ENCODE measurements around the gene CRY2. TPM values are rescaled to one million over a fixed set of nuclear protein-coding genes. Genes with fewer than 3 reads are reported as not detected.

The CRY2 gene
- total and polyA plus RNA-seq, 2 of the 13 experiments (the other 11 are each of a cell fraction or from before 2014, with no cell fraction given) = 10.1 to 12.2 TPM

DNA sequence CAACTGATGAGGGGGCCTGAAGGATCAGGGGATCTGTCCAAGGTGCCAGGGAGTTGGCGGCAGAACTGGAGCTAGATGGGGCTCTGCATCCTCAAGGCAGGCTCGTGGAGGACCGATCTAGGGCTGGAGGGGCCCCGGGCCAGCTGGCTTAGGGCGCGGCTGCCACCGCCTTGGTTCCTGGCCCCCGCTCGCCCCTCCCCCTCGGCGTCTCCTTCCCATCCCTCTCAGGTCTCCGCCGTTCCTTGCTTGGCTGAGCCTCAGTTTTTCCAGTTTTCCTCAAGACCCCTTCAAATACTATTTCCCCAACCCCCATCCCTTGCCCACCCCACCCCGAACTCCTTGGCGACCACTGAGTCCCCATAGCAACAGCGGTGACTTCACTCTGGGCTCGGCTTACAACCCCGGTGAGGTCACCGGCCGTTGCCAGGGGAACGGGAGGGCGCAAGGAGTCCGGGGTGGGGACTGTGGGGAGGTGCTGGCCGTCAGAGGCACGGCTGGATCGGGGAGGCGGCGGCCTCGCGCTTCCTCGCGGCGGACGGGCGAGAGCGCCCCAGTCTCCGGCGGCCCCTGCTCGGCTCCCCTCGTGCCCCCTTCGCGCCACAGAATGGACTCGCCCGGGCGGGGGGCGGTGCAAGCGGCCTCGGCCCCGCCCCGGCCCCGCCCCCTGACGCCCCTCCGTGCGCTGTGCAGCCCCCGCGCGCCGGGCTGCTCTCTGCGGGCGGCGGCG, 52.3 kb downstream of the CRY2 start (continued):
- TF ChIP-seq MEIS1 (CRISPR knock-in tag; IDR thresholded peaks at IDR 0.05; ENCODE audit: borderline replicate concordance) (no peak), AGO1 (IDR thresholded peaks at IDR 0.05; ENCODE audit: low read depth, low read length, poor library complexity, severe bottlenecking) (no peak), ZNF451 (CRISPR knock-in tag; IDR thresholded peaks at IDR 0.05) (0 out of 2 replicates have a peak, but pooled peaks have one; percentile 54), ZBTB42 (CRISPR knock-in tag; IDR thresholded peaks at IDR 0.05) (no peak), TCF12 (IDR thresholded peaks at IDR 0.05) (no peak), TCF12 (CRISPR knock-in tag; IDR thresholded peaks at IDR 0.05) (0 out of 2 replicates have a peak, but pooled peaks have one; percentile 46), ZNF24 (IDR thresholded peaks at IDR 0.05) (no peak), TMF1 (CRISPR knock-in tag; IDR thresholded peaks at IDR 0.05; ENCODE audit: low read depth) (no peak), ZNF678 (CRISPR knock-in tag; IDR thresholded peaks at IDR 0.05) (no peak), REPIN1 (CRISPR knock-in tag; IDR thresholded peaks at IDR 0.05; ENCODE audit: borderline replicate concordance, low read depth) (no peak), ARID2 (CRISPR knock-in tag; IDR thresholded peaks at IDR 0.05; ENCODE audit: borderline replicate concordance) (no peak), ZNF747 (CRISPR knock-in tag; IDR thresholded peaks at IDR 0.05; ENCODE audit: borderline replicate concordance) (no peak)
- TF ChIP-seq, protein P1, sequence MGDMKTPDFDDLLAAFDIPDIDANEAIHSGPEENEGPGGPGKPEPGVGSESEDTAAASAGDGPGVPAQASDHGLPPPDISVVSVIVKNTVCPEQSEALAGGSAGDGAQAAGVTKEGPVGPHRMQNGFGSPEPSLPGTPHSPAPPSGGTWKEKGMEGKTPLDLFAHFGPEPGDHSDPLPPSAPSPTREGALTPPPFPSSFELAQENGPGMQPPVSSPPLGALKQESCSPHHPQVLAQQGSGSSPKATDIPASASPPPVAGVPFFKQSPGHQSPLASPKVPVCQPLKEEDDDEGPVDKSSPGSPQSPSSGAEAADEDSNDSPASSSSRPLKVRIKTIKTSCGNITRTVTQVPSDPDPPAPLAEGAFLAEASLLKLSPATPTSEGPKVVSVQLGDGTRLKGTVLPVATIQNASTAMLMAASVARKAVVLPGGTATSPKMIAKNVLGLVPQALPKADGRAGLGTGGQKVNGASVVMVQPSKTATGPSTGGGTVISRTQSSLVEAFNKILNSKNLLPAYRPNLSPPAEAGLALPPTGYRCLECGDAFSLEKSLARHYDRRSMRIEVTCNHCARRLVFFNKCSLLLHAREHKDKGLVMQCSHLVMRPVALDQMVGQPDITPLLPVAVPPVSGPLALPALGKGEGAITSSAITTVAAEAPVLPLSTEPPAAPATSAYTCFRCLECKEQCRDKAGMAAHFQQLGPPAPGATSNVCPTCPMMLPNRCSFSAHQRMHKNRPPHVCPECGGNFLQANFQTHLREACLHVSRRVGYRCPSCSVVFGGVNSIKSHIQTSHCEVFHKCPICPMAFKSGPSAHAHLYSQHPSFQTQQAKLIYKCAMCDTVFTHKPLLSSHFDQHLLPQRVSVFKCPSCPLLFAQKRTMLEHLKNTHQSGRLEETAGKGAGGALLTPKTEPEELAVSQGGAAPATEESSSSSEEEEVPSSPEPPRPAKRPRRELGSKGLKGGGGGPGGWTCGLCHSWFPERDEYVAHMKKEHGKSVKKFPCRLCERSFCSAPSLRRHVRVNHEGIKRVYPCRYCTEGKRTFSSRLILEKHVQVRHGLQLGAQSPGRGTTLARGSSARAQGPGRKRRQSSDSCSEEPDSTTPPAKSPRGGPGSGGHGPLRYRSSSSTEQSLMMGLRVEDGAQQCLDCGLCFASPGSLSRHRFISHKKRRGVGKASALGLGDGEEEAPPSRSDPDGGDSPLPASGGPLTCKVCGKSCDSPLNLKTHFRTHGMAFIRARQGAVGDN (CRISPR knock-in tag; IDR thresholded peaks at IDR 0.05) = peak; percentile 55
- TF ChIP-seq, protein P2, sequence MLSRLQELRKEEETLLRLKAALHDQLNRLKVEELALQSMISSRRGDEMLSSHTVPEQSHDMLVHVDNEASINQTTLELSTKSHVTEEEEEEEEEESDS (CRISPR knock-in tag; IDR thresholded peaks at IDR 0.05; ENCODE audit: borderline replicate concordance) = 0 out of 2 replicates have a peak, but pooled peaks have one; percentile 33
- TF ChIP-seq, protein P3, sequence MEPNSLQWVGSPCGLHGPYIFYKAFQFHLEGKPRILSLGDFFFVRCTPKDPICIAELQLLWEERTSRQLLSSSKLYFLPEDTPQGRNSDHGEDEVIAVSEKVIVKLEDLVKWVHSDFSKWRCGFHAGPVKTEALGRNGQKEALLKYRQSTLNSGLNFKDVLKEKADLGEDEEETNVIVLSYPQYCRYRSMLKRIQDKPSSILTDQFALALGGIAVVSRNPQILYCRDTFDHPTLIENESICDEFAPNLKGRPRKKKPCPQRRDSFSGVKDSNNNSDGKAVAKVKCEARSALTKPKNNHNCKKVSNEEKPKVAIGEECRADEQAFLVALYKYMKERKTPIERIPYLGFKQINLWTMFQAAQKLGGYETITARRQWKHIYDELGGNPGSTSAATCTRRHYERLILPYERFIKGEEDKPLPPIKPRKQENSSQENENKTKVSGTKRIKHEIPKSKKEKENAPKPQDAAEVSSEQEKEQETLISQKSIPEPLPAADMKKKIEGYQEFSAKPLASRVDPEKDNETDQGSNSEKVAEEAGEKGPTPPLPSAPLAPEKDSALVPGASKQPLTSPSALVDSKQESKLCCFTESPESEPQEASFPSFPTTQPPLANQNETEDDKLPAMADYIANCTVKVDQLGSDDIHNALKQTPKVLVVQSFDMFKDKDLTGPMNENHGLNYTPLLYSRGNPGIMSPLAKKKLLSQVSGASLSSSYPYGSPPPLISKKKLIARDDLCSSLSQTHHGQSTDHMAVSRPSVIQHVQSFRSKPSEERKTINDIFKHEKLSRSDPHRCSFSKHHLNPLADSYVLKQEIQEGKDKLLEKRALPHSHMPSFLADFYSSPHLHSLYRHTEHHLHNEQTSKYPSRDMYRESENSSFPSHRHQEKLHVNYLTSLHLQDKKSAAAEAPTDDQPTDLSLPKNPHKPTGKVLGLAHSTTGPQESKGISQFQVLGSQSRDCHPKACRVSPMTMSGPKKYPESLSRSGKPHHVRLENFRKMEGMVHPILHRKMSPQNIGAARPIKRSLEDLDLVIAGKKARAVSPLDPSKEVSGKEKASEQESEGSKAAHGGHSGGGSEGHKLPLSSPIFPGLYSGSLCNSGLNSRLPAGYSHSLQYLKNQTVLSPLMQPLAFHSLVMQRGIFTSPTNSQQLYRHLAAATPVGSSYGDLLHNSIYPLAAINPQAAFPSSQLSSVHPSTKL (CRISPR knock-in tag; IDR thresholded peaks at IDR 0.05) = no peak
- TF ChIP-seq, protein P4, sequence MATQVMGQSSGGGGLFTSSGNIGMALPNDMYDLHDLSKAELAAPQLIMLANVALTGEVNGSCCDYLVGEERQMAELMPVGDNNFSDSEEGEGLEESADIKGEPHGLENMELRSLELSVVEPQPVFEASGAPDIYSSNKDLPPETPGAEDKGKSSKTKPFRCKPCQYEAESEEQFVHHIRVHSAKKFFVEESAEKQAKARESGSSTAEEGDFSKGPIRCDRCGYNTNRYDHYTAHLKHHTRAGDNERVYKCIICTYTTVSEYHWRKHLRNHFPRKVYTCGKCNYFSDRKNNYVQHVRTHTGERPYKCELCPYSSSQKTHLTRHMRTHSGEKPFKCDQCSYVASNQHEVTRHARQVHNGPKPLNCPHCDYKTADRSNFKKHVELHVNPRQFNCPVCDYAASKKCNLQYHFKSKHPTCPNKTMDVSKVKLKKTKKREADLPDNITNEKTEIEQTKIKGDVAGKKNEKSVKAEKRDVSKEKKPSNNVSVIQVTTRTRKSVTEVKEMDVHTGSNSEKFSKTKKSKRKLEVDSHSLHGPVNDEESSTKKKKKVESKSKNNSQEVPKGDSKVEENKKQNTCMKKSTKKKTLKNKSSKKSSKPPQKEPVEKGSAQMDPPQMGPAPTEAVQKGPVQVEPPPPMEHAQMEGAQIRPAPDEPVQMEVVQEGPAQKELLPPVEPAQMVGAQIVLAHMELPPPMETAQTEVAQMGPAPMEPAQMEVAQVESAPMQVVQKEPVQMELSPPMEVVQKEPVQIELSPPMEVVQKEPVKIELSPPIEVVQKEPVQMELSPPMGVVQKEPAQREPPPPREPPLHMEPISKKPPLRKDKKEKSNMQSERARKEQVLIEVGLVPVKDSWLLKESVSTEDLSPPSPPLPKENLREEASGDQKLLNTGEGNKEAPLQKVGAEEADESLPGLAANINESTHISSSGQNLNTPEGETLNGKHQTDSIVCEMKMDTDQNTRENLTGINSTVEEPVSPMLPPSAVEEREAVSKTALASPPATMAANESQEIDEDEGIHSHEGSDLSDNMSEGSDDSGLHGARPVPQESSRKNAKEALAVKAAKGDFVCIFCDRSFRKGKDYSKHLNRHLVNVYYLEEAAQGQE (IDR thresholded peaks at IDR 0.05; ENCODE audit: borderline replicate concordance in 1 of 2, low read depth in 1 of 2, low read length in 2 of 2) = peak; percentile 83 to 96

All from HepG2 (cell line).